Activated T-cell treated with anti-CD3 and anti-CD28 coated beads for 48 hours (primary cell): ENCODE results near the gene ITPR3.

ENCODE experiments used
- DNase-seq: peaks from one replicate; pipeline ENCODE4 v3.0.0-alpha.2; 2020; ENCODE audit warnings: low read depth

The ITPR3 gene

DNA sequence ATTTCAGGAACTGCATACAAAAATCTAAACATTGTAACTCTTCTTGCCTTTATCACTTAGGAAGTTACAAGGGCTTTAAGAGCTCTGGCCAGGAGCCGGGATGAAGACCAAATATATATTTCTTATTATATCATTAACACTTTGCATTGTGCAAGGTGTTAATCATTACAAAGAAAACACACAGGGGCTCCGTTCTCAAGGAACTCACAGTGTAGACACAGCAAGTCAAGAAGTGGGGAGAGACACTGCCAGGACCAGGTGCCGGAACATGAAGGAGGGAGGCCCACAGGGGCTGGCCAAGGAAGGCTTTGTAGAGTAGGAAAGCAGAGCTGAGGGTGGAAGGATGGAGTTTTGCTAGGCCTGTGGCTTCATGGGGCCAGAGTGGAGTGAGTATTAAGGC lies 17.4 kb downstream of the ITPR3 start:
- no peak for DNase-seq

DNA sequence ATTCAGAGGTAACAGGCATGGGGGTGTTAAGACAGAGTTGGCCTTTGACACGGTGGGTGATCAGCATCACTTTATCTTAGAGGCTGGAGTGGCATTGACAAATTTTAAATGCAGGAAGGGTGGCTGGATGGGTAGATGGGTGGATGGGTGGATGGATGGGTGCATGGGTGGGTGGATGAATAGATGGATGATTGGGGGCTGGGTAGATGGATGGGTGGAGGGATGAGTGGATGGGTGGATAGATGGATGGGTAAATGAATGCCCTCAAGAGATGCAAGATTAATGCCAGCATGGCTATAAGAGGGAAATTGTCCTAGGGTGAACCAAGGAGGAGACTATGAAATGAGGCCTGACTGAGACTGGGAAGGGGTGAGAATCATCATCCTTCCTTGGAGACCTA lies 18.4 kb downstream of the ITPR3 start:
- no peak for DNase-seq

DNA sequence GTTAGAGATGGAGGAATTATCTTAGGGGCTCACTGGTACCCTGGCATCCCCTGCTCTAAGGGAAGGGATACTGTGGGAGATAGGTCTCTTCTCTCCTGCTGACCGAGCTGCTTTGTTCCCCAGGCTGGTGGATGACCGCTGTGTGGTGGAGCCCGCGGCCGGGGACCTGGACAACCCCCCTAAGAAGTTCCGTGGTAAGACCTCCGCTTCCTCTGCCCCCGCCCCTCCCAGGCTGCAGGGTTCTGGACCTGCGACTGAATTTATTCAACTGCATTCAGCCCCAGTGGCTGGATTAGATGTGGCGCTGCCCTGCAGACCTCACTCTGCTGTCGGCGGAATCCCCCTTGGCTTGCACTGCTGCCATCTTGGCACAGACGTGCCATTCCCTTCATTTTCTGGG lies 19.2 kb downstream of the ITPR3 start:
- no peak for DNase-seq

DNA sequence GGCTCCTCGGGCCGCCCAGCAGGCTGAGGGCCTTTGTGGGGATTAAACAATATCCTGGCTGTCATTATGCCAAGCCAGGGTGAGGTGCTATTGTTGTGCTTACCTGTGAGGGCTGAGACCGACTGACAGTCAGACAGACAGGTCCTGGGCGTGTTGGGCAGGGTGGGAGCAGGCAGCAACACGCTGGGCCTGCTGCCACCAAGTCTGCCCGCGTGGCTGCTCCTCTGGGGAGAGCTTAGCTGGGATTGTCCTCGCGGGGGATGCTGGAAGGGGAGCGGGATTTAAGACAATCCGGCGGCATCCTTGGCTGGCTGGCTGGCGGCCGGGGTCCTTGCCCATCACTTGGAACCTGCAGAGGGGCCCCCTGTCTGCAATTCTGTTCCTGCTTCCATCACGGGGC lies 20.0 kb downstream of the ITPR3 start:
- no peak for DNase-seq

DNA sequence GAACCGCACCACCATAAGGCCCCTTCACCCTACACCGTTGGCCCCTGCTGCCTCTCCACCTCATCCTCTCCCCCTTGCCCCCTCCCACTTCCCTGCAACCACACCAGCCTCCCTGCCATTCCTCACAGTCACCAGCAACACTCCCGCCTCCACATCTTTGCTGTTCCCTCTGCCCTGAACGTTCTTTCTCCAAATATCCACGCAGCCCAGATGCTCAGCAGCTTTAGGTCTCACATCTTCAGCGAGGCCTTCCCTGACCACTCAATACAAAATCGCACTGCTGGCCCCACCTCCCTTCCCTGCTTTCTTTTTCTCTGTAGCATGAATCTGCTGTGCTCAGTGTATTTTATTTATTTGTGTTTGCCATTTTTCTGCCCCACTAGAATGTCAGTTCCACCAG lies 20.5 kb downstream of the ITPR3 start:
- DNase-seq = no peak

DNA sequence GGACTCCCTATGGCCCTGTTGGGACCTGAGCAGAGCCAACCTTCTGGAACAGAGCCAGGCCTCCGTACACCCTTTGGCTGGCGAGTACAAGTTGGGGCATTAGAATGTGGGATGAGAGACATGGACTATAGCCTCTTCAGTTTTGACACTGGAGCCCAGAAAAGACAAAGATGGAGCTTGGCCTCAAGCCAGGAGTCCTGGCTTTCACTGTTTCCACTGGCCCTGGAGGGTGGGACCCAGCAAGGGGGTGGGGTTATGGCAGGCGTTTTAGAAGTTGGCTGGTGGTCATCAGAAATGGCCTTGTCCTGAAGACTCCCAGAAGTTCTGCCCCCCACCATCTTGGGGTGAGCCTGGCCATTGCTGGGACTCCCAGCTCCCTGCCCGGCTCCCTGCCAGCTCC lies 21.8 kb downstream of the ITPR3 start:
- DNase-seq = no peak

DNA sequence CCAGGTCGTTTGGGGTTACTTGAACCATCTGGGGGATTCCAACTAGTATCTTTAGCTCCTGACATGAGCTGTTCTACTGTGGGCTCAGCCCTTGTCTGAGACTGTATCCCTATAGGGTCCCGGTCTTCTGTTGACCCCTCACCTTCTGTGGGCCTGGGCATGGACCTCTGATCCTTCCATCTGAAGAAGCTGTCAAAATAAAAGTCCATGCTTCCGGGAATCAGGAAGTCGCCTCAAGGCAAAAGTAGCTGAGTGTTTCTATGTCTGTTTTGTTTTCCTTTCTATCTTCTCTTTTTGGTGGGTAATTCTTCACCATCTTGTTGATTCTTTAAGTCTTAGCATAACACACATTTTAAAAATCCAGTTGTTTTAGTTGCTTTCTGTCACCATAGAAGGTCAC lies 30.3 kb downstream of the ITPR3 start:
- DNase-seq = no peak

DNA sequence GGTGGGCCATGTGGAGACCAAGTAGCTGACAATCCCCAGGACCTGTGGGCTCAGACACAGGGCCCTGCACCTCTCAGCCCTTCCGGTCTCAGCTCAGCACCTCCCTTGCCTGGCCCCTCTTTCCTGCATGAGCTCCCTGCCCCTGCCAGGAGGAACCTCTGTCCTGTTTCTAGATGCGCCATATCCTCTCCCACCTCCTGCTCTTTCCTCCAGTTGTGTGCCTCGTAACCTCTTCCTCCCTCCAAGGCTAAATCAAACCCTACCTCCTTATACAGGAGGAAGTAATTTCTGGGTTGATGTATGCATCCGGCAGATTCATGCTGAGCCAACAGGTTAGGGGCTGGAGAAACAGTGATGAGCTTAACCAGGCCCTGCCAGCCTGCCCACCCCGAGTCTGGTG lies 30.9 kb downstream of the ITPR3 start:
- DNase-seq = no peak

DNA sequence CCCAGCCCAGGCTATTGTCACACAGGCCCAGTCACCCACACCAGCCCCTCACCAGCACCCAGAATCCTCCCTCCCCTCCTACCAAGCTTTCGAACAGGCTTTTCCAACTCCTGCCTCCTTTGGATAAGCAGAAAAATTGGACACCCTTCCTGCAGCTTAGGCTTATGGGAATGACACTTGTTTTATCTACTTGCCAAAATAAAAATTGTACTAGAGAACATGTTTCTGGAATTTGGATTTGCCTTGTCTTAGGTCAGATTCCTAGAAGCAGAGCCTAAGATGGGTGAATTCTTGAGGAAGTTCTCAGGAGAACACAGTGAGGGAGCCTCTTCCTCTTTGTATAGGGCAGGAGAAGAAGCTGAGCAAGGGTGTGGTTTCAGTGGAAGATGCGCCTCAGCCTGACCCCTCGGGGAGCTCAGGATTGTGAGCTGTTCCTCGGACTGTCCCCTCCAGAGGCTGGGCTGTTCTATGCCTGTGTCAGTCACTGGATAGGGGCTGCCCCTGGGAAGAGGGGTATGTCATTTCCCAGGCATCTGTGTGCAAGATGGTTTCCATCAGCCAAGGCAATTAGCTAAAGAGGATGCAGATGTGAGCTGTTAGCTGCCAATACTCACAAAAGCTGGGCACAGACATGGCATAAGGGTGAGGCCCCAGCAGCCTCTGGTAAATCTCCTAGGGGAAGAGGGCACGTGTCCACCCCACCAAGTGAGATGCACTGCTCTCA lies 33.9 kb downstream of the ITPR3 start:
- DNase-seq = no peak

DNA sequence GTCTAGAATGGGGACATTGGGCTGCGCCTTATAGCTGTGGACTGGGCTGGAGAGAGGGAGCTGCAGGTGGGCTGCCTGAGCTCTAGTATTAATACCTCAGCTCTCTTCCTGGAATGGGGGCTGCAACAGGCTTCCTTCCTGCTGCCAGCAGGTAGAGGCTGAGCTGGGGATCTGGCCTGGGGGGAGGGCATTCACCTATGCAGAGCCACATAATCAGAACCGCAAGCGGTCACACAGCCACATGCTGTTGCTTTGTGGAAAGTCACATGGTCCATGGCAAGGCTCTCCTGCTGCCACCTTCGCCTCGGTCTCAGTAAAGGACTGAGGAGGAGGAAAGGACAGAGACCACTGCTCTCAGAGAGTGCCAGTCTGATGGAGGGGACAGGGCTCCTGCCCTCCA lies 35.7 kb downstream of the ITPR3 start:
- DNase-seq = no peak

DNA sequence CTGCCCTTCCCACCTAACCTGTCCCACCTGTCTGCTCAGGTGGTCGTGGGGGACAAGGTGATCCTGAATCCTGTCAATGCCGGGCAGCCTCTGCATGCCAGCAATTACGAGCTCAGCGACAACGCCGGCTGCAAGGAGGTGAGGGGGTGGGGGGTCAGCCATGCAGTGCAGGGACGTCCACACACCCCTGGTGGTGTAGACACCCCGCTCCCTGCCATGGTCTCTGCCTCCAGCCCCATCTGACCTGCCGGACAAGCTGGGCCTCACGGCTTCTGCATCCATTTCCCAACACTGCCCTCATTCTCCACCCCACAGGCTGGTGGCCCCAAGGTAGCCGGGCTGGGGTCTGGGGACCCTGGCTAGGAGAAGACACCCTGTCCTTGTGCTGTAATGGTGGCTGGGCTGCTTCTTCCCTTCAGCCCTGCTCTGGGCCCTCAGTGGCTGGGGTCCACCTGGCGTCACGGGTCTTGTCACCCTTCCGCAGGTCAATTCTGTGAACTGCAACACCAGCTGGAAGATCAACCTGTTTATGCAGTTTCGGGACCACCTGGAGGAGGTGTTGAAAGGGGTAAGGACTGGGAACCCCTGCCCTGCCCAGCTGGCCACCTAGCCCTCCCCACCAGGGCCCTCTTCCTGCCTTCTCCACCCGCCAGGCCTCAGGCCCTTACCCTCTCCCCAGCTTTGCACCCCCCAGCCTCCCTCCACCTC lies 38.0 kb downstream of the ITPR3 start:
- no peak for DNase-seq

DNA sequence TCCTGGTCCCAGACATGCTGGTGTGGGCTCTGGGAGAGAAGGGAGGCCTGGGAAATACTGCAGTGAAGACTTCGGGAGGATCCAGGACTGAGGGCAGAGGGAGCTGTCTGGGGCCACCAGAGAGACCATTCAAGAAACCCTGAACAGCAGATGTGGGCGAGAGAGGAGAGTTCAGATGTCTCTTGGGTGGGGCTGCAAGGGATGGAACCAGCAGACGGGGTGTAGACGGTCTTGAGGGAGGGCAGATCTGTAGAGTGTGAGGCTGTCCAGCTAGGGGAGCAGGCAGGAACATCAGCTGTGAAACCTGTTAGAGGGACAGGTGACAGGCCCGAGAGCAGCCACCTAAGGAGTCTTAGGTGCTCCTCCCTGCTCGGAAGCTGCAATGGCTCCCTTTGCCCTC lies 38.9 kb downstream of the ITPR3 start:
- no peak for DNase-seq

DNA sequence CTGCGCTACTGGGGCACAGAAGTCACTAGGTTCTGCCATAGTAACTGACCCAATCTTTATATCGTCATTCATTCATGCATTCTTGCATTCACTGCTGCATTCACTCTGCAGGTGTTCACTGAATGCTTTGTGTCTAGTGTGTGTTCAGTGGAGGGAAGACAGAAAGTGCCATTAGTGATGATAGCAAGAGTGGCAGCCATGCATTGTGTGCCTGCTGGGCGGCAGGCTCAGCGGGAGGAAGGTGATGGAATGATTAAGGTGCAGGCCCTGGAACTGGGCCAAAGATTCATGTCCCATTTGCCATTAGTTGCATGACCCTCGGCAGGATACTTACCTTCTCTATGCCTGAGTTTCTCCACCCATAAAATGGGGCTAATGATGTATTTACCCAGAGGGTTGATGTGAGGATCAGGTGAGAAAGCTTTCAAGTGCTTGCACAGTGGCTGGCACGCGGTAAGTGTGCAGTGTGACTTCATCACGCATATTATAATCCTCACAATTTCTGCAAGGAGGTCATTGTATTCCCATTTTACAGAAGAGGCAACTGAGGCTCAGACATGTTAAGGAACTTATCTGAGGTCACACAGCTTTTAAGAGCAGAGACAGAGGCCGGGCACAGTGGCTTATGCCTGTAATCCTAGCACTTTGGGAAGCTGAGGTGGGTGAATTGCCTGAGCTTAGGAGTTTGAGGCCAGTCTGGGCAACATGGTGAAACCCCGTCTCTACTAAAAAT lies 40.1 kb downstream of the ITPR3 start:
- no peak for DNase-seq

DNA sequence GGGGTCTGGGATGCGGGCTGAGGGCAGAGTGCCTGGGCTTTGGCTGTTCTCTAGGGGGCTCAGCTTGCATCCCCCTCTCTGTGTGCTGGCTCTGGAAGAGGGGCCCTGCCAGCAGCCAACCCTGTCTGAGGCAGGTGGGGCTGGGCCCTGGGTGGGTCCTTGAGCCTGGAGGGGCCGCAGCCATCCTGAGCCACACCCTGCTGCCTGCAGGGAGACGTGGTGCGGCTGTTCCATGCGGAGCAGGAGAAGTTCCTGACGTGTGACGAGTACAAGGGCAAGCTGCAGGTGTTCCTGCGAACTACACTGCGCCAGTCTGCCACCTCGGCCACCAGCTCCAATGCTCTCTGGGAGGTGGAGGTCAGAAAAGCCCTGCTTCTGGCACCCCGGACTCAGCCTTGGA lies 41.2 kb downstream of the ITPR3 start:
- no peak for DNase-seq

DNA sequence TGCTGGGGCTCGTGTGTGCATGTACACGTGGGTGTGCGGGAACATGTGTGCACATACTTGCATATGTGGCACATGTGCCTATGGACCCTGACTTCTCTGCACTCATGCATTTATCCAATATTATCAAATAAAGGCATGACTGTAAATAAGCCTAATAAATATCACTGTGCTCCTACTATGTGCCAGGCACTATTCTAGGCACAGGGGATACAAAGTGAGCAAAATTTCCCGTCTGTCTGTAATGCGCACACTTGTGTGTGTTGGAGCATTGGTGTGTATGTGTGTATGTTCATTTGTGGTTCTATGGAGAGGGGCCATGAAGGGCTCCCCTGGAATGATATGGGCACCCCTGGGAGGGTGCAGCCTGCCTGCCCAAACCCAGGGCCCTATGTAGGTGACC lies 41.9 kb downstream of the ITPR3 start:
- DNase-seq = no peak

DNA sequence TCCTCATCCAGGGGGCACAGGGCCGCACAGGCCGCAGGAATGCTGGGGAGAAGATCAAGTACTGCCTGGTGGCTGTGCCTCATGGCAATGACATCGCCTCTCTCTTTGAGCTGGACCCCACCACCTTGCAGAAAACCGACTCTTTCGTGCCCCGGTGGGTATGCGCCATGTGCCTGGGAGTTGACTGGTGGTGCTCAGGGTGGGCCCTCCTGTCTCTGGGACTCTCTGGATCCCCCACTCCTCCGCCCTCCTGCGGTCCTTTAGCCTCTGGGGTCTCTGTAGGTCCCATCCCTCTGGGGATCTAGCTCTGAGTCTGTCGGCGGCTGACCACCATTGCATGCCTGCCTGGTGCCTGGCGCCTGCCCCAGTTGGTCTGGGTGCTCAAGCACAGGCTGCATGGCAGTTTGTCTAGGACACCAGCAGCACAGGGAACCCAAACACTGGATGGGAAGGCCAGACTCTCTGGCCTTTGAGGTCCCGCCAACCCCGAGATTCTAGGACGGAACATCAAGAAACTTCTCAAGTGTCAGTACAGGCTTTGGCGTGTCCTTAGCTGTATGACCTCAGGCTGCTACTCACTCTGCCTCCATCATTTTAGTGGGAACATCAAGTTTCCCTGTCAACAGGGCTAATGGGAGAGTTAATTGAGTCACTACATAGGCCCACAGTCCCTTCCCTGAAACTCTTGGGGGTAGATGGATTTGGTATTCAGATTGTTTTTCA lies 42.8 kb downstream of the ITPR3 start:
- DNase-seq = no peak

DNA sequence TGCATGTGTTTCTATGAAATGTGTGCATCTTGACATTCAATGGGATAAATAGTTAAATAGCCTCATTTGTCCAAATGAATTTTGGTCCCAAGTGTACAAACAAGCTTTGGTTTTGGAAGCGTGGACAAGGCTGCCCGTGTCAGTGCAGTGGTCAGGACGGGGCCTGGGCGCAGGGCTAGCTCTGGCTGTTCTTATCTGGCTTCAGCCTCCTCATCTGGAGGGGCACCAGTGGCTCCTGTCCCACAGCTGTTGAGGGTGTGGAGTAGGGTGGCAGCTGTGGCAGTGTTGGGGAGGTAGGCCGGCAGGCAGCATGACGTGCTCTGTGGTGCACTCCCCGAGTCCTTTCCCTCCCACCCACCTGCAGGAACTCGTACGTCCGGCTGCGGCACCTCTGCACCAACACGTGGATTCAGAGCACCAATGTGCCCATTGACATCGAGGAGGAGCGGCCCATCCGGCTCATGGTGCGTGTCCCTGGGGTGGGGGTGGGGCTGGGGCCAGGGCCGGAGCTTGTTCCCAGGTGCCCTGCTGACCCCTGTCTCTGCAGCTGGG lies 43.5 kb downstream of the ITPR3 start:
- DNase-seq = no peak

DNA sequence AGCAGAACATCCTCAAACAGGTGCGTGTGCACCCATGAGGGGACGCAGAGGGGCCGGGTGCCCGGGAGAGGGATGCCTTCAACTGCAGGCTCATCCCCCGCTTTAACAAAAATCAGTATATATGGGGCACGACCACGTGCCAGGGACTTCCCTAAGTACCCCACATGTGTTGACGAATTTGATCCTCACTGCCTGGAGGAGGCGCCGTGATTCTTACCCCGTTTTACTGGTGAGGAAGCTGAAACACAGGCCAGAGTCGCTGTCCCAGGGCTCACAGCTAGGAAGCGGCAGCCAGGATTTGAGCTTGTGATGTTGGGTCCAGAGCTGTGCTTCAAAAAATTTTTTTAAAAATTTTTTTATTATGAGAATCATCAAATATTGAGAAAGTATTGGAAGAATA lies 44.8 kb downstream of the ITPR3 start:
- no peak for DNase-seq

DNA sequence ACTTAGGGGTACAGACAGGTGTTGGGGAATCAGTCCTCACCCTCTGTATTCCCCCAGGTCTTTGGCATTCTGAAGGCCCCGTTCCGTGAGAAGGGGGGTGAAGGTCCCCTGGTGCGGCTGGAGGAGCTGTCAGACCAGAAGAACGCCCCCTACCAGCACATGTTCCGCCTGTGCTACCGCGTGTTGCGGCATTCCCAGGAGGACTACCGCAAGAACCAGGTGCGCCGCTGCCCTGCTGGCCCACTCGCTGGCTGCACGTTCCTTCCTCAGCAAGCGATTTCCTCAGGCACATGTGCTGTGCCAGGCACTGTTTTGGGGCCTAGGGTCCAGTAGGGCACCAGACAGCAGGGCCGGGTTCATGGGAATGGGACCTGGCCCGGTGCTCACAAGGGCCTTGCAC lies 46.0 kb downstream of the ITPR3 start:
- no peak for DNase-seq

DNA sequence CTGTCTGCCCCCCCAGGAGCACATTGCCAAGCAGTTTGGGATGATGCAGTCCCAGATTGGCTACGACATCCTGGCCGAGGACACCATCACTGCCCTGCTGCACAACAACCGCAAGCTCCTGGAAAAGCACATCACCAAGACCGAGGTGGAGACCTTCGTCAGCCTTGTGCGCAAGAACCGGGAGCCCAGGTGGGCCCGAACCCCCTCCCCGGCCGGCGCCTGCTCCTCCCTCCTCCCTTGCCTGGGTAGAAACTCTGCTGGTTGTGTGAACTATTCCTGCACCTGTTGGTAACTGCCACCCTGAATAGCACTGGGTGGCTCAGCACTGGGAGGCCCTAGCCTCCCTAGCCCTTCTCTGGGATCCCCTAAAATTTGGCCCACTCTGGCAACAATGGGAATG lies 46.7 kb downstream of the ITPR3 start:
- no peak for DNase-seq

DNA sequence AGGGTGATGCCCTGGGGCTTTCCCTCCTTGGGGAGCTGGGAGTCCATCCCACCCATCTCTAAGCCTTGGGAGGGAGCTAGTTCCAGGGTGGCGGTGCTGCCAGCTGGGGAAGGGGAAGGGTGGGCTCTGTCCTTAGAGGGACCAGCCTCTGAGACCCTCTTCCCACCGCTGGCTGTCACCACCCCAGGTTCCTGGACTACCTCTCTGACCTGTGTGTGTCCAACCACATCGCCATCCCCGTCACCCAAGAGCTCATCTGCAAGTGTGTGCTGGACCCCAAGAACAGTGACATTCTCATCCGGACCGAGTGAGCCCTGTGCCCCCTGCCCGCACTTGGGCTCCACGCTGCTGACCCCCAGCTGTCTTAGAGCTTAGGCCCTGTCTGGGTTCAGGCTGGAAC lies 47.2 kb downstream of the ITPR3 start:
- DNase-seq = no peak

DNA sequence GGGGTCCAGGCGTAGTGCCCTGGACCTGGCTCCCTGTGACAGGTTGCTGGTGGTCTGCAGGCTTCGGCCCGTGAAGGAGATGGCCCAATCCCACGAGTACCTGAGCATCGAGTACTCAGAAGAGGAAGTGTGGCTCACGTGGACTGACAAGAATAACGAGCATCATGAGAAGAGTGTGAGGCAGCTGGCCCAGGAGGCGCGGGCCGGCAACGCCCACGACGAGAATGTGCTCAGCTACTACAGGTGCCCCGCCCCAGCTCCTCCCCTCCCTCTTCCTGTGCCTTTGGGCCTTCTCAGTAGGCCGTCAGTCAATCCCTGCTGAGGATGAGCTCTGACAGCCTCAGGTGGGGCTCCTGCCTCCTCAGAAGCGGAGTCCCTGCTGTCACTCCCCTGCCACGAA lies 47.8 kb downstream of the ITPR3 start:
- no peak for DNase-seq
